ENCODE data around the gene NUDT3. TPM values are rescaled to one million over a fixed set of nuclear protein-coding genes. Genes with fewer than 3 reads are reported as not detected.
"Not testable (repeated sequence)": the region's sequence is repeated elsewhere in the genome, so short reads cannot be mapped to it uniquely, and the experiment has no call there.

Gene NUDT3
- total RNA-seq: 17.8 and 18.7 TPM in 2 replicates

DNA sequence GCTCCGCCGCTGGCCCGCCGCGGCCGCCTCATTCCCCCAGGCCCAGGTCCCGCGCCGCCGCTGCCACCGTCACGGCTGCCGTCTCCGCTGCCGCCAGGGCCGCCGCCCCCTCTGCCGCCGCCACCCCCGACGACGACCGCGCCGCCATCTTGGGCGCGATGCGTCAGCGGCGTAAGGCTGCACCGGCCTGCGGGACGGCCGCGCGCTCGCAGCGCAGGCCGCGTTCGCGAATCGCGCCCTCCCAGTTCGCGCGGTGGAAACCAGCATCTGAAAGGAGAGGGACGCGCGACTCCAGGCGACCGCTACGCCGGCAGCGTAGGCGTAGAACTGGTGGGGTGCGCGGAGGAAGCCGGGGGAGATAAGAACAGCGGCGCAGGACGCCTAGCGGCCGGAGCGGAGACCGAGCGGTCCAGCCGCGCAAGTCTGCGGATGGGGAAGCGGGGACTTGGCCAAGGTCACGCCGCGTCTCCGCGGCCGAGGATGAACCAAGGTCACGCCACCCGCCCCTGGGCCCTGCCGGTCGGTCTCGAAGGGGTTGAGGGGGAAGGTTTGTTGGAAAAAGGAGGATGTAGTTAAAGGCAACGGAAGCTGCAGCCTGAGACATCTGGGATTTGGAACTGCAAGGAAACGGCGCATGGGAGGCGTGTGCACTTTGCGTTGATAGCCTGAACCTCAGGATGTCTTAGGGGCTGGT lies at the start of gene NUDT3:
Gene NUDT3 (minus strand): TSS at position 173 of the 694 bp plus-strand sequence. CDS start 307 bp downstream, outside the sequence.
- intact Hi-C loops (cut with micrococcal nuclease): loop anchor here (1.0 to 2.0 kb wide), 2 partner anchors 32 to 143 kb away; partner anchors contain the start of gene SMIM29

DNA sequence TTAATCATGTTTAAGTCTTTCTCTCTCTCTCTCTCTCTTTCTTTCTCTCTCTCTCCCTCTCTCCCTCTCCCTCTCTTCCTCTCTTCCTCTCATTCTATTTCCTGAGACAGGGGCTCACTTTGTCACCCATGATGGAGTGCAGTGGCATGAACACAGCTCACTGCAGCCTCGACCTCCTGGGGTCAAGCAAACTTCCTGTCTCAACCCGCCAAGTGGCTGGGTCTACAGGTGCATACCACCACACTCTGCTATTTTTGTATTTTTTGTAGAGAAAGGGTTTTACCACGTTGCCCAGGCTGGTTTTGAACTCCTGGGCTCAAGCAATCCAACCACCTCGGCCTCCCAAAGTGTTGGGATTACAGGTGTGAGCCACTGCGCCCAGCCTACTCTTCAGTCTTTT lies 49.1 kb upstream of the NUDT3 start:
- intact Hi-C loops (cut with micrococcal nuclease): no loop called here

DNA sequence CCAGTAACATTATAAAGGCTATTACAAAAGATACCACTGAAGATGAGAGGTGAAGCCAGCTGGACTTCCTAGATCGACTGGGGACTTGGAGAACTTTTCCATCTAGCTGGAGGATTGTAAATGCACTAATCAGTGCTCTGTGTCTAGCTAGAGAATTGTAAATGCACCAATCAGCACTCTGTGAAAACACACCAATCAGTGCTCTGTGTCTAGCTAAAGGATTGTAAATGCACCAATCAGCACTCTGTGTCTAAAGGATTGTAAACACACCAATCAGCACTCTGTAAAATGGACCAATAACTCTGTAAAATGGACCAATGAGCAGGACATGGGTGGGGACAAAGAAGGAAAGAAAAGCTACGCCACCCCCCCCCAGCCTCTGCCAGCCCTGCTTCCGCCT lies 47.0 kb upstream of the NUDT3 start:
- intact Hi-C loops (cut with micrococcal nuclease): no loop called here

DNA sequence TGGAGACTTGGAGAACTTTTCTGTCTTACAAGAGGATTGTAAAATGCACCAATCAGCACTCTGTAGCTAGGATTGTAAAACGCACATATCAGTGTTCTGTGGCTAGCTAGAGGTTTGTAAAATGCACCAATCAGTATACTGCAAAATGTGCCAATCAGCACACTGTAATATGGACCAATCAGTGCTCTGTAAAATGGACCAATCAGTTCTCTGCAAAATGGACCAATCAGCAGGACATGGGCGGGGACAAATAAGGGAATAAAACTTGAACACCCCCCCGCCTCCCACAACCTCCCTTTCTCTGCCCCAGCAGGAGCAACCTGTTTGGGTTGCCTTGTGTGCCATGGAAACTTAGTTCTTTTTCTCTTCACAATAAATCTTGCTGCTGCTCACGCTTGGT lies 46.2 kb upstream of the NUDT3 start:
- intact Hi-C loops (cut with micrococcal nuclease): no loop called here

DNA sequence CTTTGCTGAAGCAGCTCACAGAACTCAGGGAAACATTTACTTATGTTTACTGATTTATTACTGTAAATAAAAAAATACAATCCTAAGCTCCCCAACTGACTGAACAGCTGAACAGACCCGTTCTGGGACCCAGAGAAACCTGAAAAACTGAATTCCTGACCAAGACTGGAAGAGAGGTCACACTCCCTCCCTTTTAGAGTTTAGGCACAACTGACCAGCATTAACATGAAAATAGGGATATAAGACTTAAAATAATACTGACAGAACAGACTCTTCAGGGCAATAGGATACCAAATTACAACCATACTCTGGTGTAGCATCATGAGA lies 45.1 kb upstream of the NUDT3 start:
- intact Hi-C loops (cut with micrococcal nuclease): no loop called here

DNA sequence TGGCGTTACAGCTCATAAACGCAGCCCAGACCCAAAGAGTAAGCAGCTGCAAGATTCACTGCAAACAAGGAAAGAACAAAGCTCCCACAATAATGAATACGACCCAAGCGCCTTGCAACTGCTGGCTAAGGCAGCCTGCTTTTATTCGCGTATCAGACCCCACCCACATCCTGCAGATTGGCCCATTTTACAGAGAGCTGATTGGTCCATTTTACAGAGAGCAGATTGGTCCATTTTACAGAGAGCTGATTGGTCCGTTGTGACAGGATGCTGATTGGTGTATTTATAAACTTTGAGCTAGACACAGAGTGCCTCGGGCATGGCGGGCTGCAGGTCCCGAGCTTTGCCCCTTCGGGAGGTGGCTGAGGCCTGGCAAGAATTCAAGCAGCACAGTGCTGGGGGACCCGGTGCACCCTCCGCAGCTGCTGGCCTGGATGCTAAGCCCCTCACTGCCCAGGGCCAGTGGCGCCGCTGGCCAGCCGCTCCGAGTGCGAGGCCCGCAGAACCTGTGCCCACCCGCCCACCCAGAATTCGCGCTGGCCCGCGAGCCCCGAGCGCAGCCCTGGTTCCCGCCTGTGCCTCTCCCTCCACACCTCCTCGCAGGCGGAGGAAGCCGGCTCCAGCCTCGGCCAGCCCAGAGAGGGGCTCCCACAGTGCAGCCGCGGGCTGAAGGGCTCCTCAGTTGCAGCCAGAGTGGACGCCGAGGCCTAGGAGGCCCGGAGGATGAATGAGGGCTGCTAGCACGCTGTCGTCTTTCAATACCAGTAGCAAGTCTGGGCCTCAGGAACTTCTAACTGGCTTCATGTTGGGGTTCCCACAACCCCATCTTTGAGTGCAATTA lies 44.6 kb upstream of the NUDT3 start:
- intact Hi-C loops (cut with micrococcal nuclease): no loop called here

DNA sequence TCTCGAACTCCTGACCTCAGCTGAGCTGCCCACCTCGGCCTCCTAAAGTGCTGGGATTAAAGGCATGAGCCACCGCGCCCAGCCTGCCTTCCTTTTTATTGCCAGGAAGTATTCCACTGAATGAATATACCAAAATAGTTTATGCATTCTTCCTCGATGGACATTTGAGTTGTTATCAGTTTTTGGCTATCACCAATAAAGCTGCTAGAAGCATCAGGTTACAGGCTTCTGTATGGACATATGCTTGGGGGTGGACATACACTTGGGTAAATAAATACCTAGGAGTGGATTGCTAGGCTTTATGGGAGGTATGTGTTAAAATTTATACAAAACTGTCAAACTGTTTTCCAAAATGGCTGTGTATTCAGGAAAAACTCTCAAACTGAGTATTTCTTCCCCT lies 43.4 kb upstream of the NUDT3 start:
- intact Hi-C loops (cut with micrococcal nuclease): no loop called here

DNA sequence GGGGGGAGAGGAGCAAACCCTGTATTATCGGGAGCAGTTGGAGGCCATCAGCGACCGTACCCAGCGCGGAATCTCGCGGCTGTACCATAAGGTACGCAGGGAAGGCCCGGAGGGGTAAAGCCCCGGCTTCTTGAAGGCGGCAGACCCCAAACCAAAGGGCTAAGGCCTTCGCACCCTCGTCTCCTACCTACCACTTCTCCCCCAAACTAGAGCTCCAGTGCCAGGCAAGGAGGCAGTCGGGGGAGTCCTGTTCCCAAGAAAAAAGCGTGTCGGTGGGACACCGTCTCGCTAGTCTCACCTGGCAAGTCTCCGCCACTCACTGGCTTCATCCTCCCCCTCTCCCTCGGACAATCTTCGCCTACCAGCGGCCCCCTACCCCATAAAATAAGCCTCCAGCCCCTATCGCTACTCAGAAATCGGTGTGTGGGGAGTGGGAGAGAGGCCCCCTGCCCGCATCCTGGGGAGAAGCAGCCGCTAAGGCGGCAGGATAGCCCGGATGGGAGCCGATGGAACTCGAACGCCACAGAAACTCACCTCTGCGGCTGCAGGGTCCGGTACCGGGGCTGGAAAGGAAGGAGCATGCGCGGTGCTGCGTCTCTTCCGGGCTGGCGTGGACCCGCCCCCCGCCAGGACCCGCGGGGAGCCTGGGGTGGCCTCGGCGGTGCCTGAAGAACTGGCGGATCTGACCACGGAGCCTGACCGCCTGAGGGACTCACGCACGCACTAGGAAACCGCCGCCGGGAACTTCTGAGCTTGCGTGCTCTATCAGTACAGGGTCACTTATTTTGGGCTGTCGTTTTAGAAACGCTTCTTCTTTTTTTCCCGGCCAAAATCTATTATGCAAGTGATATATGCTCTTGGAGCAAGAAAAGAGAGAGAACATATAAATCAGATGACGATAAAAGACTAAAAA lies 33.3 kb upstream of the NUDT3 start, which contains the start of gene RPS10:
Gene RPS10 (minus strand): TSS at position 572 of the 913 bp plus-strand sequence. CDS start 848 bp downstream, outside the sequence.
- intact Hi-C loops (cut with micrococcal nuclease): loop anchor here (1.0 to 10.0 kb wide), 5 partner anchors 33 to 331 kb away; partner anchors contain the start of genes ILRUN, NUDT3 and SNRPC

DNA sequence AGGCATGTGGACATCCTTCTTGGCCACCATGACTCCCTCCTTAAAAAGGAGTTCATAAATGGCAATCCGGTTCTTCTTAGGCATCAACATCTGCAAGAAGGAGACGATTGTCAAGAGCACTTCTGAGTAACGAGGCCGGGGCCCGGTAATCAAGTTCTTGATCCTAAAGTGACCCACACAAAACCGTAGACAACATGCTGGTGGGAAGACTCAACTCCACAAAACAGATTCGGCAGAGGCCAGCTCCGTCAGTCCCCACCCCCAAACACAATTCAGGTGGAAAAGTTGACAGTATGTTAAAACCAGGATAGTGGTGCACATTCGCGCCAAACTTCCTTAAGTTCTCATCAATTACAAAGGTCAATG lies 32.6 kb upstream of the NUDT3 start:
- intact Hi-C loops (cut with micrococcal nuclease): loop anchor here (2.0 to 10.0 kb wide), 2 partner anchors 32 to 270 kb away; partner anchors contain the start of genes ILRUN and NUDT3

DNA sequence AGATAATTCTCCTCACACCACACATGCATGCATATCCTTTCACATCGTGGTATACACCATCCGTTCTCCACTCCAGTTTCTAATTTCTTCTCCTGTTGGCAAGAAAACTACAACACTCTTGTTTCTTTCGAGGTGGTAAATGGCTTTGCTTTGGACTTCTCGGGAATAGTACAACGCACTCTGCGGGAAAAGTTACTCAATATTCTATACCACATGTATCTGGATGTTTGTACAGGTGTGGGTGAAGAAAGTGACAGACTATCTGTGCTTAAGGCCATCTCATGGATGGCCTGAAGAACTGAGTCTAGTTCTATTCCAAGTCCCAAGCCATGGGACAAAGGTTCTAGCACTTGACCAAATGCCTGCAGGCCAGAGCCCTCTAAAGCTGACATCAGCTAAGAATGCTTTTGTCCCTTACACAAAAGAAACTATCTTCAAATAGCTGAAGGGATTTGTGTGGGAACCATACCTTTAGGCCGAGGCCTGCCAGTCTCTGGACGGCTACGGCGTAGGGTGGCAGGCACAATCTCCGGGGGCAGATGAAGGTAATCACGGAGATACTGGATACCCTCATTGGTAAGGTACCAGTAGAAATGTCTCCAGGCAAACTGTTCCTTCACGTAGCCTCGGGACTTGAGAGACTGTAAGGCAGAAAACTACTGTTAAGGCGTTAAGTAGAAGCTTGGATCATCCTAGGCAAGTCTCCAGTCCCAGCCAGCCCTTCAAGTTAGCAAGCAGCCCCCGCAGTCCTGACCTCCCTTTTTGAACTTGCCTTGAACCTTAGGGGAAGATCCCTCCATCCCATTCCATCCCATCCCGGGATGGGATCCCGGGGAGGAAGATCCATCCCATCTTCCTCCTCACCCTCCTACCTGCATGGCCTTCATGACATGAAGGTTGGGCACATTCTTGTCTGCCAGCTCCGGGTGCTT lies 32.0 kb upstream of the NUDT3 start:
- intact Hi-C loops (cut with micrococcal nuclease): loop anchor here (2.0 to 10.0 kb wide), 2 partner anchors 32 to 270 kb away; partner anchors contain the start of genes ILRUN and NUDT3

DNA sequence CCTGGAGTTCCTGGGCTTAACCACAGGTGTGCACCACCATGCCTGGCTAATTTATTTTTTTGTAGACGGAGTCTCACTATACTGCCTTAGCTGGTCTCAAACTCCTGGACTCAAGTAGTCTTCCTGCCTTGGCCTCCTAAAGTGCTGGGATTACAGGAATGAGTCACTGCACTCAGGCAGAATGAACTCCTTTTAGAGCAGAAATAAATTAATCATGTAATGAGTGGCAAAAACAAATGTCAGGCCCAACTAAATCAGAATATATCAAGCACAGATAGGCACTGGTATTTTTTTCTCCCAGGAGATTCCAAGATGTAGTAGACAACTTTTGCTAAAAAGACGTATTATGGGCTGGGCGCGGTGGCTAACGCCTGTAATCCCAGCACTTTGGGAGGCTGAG lies 30.8 kb upstream of the NUDT3 start:
- intact Hi-C loops (cut with micrococcal nuclease): loop anchor here (10.0 kb wide), 1 partner anchor 272 kb away; the partner anchor contains the start of gene ILRUN

DNA sequence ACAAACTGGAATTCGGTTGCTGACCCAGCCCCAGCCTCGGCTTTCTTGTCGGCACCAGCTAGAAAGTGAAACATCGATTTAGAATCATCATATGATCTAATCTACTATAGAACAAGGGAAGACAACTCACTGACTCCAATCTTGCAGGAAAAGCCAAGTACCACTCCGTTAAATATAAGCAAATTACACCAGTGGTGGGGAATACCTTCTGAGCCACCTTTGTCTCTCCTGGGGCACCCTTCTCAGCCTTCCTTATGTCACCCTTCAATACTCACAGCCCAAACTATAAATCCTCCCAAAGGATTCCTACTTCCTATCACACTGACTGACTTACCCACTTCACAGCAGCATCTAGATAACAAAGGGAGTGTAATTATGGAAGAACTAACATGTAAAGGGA lies 25.9 kb upstream of the NUDT3 start:
- intact Hi-C loops (cut with micrococcal nuclease): no loop called here

DNA sequence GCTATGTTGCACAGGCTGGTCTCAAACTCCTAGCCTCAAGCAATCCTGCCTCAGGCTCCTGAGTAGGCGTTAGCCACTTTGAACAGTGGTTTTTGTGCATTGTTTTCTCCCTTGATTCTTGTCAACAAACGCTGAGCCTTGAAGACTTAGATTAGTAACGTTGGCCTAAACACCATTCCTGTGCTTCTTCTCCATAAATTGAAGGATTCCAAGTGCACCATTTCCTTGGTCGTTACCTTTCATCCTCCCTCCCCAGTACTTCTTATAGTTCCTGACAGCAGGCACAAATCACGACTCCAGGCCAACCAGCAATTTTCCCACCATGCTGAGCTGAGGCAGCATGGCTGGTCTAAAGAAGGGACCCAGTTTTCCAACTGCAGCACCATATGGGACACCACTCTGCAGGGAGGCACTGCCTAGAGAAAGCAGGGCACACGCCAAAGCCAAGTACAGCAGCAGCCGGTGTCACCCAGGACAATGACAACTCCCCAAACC lies 24.5 kb upstream of the NUDT3 start:
- intact Hi-C loops (cut with micrococcal nuclease): no loop called here

DNA sequence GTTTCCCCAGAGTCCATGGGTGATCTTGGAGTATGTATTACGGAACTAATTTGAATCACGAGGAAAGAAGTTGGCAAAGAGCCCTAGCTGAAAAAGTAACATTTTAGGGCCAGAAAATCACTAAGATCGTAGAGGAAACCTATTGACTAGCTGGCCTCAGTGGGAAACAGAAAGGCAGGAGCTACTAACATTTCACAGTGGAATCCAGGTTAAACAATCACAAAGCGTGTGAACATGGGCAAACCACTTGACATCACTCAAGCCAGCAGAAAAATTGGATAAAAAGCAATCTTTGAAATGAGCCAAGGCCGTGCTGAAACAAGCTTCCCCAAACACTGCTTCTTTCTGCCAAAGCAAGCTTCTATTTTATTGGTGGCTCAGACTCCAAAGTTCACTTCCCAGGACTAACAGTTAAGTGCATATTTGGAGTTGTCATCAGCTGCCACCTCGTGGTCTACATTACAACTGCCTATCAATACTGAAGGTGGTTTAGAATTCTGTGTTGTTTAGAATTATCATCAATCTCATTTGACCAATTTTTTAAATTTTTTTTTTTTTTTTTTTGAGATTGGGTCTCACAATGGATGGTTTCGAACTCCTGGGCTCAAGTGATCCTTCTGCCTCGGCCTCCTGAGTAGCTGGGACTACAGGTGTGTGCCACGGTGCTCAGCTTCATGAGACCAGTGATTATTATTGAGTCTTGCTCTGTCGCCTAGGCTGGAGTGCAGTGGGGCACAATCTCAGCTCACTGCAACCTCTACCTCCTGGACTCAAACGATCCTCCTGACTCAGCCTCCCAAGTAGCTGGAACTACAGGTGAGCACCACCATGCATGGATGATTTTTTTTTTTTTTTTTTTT lies 22.8 kb upstream of the NUDT3 start:
- intact Hi-C loops (cut with micrococcal nuclease): loop anchor here (1.0 kb wide), 3 partner anchors 166 to 252 kb away; partner anchors contain the start of gene SMIM29

DNA sequence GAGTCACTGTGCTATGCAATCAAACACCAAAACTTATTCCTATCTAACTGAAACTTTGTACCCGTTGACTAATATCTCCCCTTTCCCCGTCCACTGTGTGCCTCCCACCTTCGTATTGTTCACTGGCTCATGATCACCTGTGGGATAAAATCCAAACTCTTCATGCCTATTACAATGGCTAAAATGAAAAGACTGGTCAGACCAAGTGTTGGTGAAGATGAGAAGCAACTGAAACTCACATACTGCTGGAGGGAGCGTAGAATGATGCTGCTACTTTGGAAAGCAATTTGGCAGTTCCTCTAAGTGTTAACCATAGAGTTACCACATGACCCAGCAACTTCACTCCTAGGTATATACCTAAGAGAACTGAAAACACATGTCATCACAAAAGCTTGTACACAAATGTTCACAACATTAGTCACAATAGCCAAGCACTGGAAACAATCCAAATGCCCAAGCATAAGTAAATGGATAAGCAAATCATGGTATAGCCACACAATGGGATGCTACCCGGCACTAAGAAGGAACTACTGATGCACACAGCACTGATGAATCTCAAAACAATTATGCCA lies 20.3 kb upstream of the NUDT3 start:
- intact Hi-C loops (cut with micrococcal nuclease): no loop called here

DNA sequence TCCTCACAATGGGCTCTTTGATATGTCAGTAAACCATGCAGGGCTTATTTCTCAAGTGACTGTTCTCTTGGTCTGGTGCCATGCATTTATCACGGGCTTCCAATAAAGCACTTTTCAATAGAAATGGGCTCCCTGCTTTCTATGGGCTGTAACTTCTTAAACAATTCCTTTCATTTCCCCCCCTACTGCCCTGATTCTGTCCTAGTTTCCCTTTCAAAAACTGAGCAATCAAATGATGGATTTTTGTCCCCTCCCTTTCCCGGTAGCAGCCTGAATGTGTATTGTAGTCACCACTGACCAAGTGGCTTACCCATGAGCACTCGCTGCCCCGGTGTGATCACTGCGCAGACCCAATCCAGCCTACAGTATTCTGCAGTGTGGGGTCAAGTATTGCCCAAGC lies 19.5 kb upstream of the NUDT3 start:
- intact Hi-C loops (cut with micrococcal nuclease): no loop called here

DNA sequence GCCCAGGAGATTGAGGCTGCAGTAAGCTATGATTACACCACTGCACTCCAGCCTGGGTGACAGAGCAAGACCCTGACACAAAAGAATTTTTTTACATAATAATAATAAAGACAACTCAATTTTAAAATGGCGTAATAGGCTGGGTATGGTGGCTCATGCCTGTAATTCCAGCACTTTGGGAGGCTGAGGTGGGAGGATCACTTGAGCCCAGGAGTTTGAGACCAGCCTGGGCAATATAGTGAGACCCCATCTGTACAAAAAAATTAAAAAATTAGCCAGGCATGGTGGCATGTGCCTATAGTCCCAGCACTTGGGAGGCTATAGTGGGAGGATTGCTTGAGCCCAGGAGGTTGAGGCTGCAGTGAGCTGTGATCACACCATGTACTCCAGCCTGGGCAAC lies 15.4 kb upstream of the NUDT3 start:
- intact Hi-C loops (cut with micrococcal nuclease): not testable (repeated sequence)

DNA sequence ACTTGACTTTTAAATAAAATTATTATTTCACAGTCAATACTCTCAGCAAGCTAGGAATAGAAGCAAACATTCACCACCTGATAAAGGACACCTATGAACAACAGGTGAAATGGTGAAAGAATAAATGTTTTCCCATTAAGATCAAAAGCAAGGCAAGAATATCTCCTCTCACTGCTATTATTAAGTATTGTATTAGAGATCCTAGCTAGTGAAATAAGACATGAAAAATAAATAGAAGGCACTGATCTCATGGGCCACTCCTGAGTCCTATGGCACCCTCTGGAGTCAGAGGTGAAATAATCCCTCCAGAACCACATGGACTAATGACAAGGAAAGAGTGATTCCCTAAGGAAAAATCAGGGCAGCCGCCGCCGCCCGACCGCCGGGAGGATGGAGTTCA lies 4.0 kb upstream of the NUDT3 start:
- intact Hi-C loops (cut with micrococcal nuclease): no loop called here

DNA sequence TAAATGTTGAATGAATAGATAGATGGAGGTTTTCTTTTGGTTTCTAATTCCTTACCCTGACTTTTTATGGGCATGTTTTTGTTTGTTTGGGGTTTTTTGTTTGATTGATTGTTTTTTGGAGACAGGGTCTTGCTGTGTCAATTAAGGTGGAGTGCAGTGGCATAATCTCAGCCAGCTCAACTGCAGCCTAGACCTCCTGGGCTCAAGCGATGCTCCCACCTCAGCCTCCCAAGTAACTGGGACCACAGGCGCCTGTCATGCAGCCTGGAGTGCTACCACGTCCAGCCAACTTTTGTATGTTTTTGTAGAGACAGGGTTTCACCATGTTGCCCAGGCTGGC lies 1.5 kb upstream of the NUDT3 start:
- intact Hi-C loops (cut with micrococcal nuclease): loop anchor here (2.0 kb wide), 1 partner anchor 31 kb away; no protein-coding TSS in a partner anchor

Data from T-helper 2 cell treated with Interferon-gamma antibody and Interleukin-4, amounts not matched to agents 100 ng/mL and 5 ng/mL, for 36 hours (primary cell).